Prostate gland (tissue), 2 donors: ENCODE results near the gene PEX16. TPM values are rescaled to one million over a fixed set of nuclear protein-coding genes. Genes with fewer than 3 reads are reported as not detected.

Source experiments
- DNase-seq: peaks from one replicate; pipeline ENCODE4 v3.0.0-alpha.2; 2019; ENCODE audit warnings: low spot score
- H3K27ac ChIP-seq, 2 donors: fragments of 200-600 bp; sonication (generic); 2 replicates each; pipeline ENCODE4 v1.5.1; 2017 to 2019
- H3K27me3 ChIP-seq: fragments of 200-600 bp; sonication (generic); replicated peaks from 2 replicates; pipeline ENCODE4 v1.5.1; 2019; ENCODE audit not compliant: insufficient read depth
- H3K36me3 ChIP-seq, 2 donors: fragments of 200-600 bp; sonication (generic); 1 replicate in 1 of 2; 2 replicates in 1 of 2; pipeline versions ENCODE4 v1.5.1 to v1.8.1; 2017 to 2019
- H3K4me1 ChIP-seq: fragments of 200-600 bp; sonication (generic); replicated peaks from 2 replicates; pipeline ENCODE4 v1.5.1; 2019
- H3K4me3 ChIP-seq, 2 donors: fragments of 200-600 bp; sonication (generic); 2 replicates each; pipeline ENCODE4 v1.5.1; 2017 to 2019
- H3K9me3 ChIP-seq: fragments of 200-600 bp; sonication (generic); 2 replicates; pipeline ENCODE4 v1.5.1; 2017
- POLR2A ChIP-seq: fragments of 450-650 bp; IDR thresholded peaks from one replicate; pipeline ENCODE4 v1.6.1; 2016; ENCODE audit warnings: antibody characterized with exemption, mild to moderate bottlenecking
- POLR2AphosphoS5 ChIP-seq: sonication (generic); formaldehyde crosslinking; IDR thresholded peaks from one replicate; pipeline ENCODE4 v1.6.1; 2017; ENCODE audit warnings: antibody characterized with exemption
- WGBS: methylation state at CpG from one replicate; pipeline ENCODE4 v1.1.5; 2018; 5-methylcytosine and 5-hydroxymethylcytosine counted together
- intact Hi-C: fragments of 100-400 bp; cut with DNase I; formaldehyde crosslinking; loops from one replicate; pipeline ENCODE4 v1.14.2; 2022
- total RNA-seq, 2 donors: library from RNA; depleted of rRNA; stranded (reverse); fragments of >200 nt; gene quantifications; one replicate each; pipeline ENCODE4 v1.1.0, GENCODE V29; 2016
- TF ChIP-seq, protein P1 (sequence below), 4 experiments: fragments of 200-600 bp in 2 of 4; fragments of 450-650 bp in 2 of 4; sonication (generic) in 2 of 4; IDR thresholded peaks; 1 replicate in 3 of 4; 2 replicates in 1 of 4; pipeline ENCODE4 v1.5.1; 2016 to 2019; ENCODE audit warnings: antibody characterized with exemption in 4 of 4, mild to moderate bottlenecking in 2 of 4, moderate library complexity in 2 of 4

PEX16 gene
- total RNA-seq, 2 donors from 2014 or later = 31.8 to 35.4 TPM

DNA sequence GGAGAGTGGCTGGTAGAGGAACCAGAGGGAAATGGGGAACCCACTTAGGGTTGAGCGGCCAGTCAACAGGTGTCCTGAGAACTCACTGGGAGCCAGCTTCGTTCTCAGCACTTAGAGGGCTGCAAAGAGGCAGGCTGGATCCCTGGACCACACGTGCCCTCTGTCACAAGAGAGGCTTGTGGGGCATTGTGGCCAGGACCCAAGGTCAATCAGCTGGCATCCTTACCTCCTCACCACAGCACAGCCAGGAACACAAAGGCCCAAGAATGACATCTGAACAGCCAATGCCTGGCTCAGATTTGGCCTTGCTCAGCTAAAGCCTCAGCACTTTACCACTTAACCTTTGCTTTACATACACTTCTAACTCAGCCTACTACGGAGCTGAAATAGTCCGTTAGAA lies 24.8 kb downstream of the PEX16 start:
- intact Hi-C loops = no loop called here
- H3K4me1 ChIP-seq = no peaks in the 10 kb centered on the region

DNA sequence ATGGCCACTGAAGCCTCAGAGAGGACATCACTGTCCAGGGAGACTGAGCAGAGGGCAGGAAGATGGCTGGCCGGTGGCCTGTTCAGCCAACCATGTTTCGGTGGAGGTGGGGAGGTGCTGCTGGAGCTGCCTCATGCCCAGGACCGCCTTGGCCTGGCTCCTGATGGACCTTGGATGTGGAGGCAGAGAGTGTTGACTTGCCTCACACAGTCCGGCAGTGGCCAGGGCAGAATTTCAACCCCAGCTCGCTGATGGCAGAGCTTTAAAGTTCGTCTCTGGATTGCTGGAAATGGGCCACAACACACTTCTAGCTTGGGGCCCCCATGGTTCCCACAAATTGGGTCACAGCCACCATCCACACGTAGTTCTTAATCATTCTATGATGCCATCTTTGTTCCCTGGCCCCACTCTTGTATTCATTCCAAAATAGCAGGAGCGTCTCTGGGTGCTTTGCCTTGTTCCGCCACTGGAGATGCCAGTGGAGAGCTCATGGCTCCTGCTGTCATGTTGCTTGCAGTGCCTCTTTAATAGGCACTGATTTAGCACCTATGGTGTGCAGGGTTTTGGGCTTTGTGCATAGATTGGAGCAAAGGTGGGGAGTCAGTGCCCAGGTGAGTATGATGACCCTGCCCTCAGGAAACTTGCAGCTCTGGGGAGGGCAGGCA lies 26.7 kb downstream of the PEX16 start:
- intact Hi-C loops = no loop called here
- TF ChIP-seq, protein P1, sequence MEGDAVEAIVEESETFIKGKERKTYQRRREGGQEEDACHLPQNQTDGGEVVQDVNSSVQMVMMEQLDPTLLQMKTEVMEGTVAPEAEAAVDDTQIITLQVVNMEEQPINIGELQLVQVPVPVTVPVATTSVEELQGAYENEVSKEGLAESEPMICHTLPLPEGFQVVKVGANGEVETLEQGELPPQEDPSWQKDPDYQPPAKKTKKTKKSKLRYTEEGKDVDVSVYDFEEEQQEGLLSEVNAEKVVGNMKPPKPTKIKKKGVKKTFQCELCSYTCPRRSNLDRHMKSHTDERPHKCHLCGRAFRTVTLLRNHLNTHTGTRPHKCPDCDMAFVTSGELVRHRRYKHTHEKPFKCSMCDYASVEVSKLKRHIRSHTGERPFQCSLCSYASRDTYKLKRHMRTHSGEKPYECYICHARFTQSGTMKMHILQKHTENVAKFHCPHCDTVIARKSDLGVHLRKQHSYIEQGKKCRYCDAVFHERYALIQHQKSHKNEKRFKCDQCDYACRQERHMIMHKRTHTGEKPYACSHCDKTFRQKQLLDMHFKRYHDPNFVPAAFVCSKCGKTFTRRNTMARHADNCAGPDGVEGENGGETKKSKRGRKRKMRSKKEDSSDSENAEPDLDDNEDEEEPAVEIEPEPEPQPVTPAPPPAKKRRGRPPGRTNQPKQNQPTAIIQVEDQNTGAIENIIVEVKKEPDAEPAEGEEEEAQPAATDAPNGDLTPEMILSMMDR (IDR thresholded peaks at IDR 0.05) = no peak
- no peak for TF ChIP-seq POLR2AphosphoS5
- TF ChIP-seq POLR2A = no peak

More for the DNA sequence above, 24.8 kb downstream of the PEX16 start:
- no peaks in the 10 kb centered on the region for H3K36me3 ChIP-seq
- TF ChIP-seq POLR2A (no peak), POLR2AphosphoS5 (no peak)
- TF ChIP-seq, protein P1 (IDR thresholded peaks at IDR 0.05) = no peak
- no peaks in the 10 kb centered on the region for H3K9me3 ChIP-seq
- no peak overlapping the region for H3K27ac ChIP-seq
- no peak for DNase-seq
- no peak overlapping the region for H3K4me3 ChIP-seq
- WGBS = 92% methylated on average over 5 of the region's 5 CpGs
- no peaks in the 10 kb centered on the region for H3K27me3 ChIP-seq

GRCh38 chr11:45889966-45890365 lies 27.7 kb downstream of the PEX16 start:
- Histone ChIP-seq H3K4me3 (no peak overlapping the region), H3K27me3 (no peaks in the 10 kb centered on the region), H3K36me3 (no peaks in the 10 kb centered on the region), H3K4me1 (no peaks in the 10 kb centered on the region), H3K27ac (no peak overlapping the region), H3K9me3 (no peaks in the 10 kb centered on the region)
- DNase-seq = no peak
- TF ChIP-seq, protein P1 (IDR thresholded peaks at IDR 0.05) = no peak
- TF ChIP-seq POLR2AphosphoS5 (no peak), POLR2A (no peak)
- 78% methylated on average over 9 of the region's 9 CpGs for WGBS
- intact Hi-C loops = no loop called here

More for the DNA sequence above, 26.7 kb downstream of the PEX16 start:
- 71% methylated on average over 8 of the region's 9 CpGs for WGBS
- Histone ChIP-seq H3K4me3 (no peak overlapping the region), H3K27me3 (no peaks in the 10 kb centered on the region), H3K4me1 (no peaks in the 10 kb centered on the region), H3K27ac (no peak overlapping the region), H3K9me3 (no peaks in the 10 kb centered on the region), H3K36me3 (no peaks in the 10 kb centered on the region)
- DNase-seq = no peak

GRCh38 chr11:45889555-45889954 lies 28.1 kb downstream of the PEX16 start:
- intact Hi-C loops = no loop called here
- TF ChIP-seq POLR2AphosphoS5 (no peak), POLR2A (no peak)
- TF ChIP-seq, protein P1 (IDR thresholded peaks at IDR 0.05) = no peak
- Histone ChIP-seq H3K27ac (no peak overlapping the region), H3K4me1 (no peaks in the 10 kb centered on the region), H3K9me3 (no peaks in the 10 kb centered on the region), H3K4me3 (no peak overlapping the region), H3K36me3 (no peaks in the 10 kb centered on the region), H3K27me3 (no peaks in the 10 kb centered on the region)
- DNase-seq = no peak
- 77% methylated on average over 8 of the region's 8 CpGs for WGBS

DNA sequence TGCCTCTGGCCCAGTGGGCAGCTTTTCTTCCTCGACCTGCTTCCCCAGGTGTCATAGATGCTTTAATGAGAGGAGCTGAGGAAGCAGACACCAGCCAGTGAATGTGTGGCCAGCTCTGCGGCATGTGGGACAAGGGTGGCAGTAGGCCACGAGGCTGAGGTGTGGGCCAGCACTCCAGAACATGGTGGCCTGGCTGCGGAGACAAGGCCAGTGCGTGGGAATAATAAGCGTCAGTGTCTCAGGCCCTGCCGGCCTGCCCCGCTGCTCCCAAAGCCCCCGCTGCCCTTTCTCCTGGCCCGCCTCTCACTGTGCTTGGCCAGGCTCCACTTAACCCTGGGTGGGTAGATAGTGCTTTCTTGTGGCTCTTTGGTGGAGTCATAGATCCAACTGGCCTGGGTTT lies 30.1 kb downstream of the PEX16 start:
- WGBS = 94% methylated on average over 10 of the region's 10 CpGs
- Histone ChIP-seq H3K27ac (no peak overlapping the region), H3K27me3 (no peaks in the 10 kb centered on the region), H3K4me3 (no peak overlapping the region), H3K36me3 (no peaks in the 10 kb centered on the region), H3K4me1 (no peaks in the 10 kb centered on the region), H3K9me3 (no peaks in the 10 kb centered on the region)
- TF ChIP-seq, protein P1 (IDR thresholded peaks at IDR 0.05) = no peak
- TF ChIP-seq POLR2A (no peak), POLR2AphosphoS5 (no peak)
- no peak for DNase-seq
- intact Hi-C loops = no loop called here
